Uterus (tissue), 4 donors: ENCODE results near the gene TBC1D2B. TPM values are rescaled to one million over a fixed set of nuclear protein-coding genes. Genes with fewer than 3 reads are reported as not detected.
A peak's percentile ranks its signal among the peaks of the same experiment; 100 is the strongest.
"Not testable (repeated sequence)": the region's sequence is repeated elsewhere in the genome, so short reads cannot be mapped to it uniquely, and the experiment has no call there.

ENCODE experiments used
- DNase-seq, 2 donors: peaks; one replicate each; pipeline ENCODE4 v3.0.0-alpha.2; 2019 to 2020
- H3K27ac ChIP-seq, 2 donors: fragments of 200-600 bp; sonication (generic); 1 replicate in 1 of 2; 2 replicates in 1 of 2; pipeline ENCODE4 v1.5.1; 2016 to 2018
- H3K27me3 ChIP-seq, 2 donors: fragments of 200-600 bp; sonication (generic); one replicate each; pipeline ENCODE4 v1.5.1; 2018 to 2019; ENCODE audit warnings: control low read depth in 1 of 2
- H3K36me3 ChIP-seq, 2 donors: fragments of 200-600 bp; sonication (generic); one replicate each; pipeline ENCODE4 v1.5.1; 2019; ENCODE audit warnings: control low read depth in 1 of 2
- H3K4me1 ChIP-seq, 2 donors: fragments of 200-600 bp; sonication (generic); one replicate each; pipeline ENCODE4 v1.5.1; 2018 to 2019; ENCODE audit warnings: control low read depth in 1 of 2
- H3K4me3 ChIP-seq, 2 donors: fragments of 200-600 bp; sonication (generic); 1 replicate in 1 of 2; 2 replicates in 1 of 2; pipeline ENCODE4 v1.5.1; 2018 to 2019; ENCODE audit warnings: mild to moderate bottlenecking in 1 of 2
- H3K9me3 ChIP-seq, 2 donors: fragments of 200-600 bp; sonication (generic); one replicate each; pipeline ENCODE4 v1.5.1; 2019; ENCODE audit warnings: control low read depth in 1 of 2
- CTCF ChIP-seq, 4 experiments: fragments of 200-600 bp in 2 of 4; fragments of 450-650 bp in 2 of 4; sonication (generic) in 2 of 4; IDR thresholded peaks; one replicate each; pipeline ENCODE4 v1.5.1; 2016 to 2019; ENCODE audit warnings: antibody characterized with exemption in 4 of 4, mild to moderate bottlenecking in 2 of 4, moderate library complexity in 1 of 4
- POLR2A ChIP-seq, 2 donors: fragments of 450-650 bp; IDR thresholded peaks; one replicate each; pipeline ENCODE4 v1.6.1; 2016; ENCODE audit warnings: antibody characterized with exemption in 2 of 2, mild to moderate bottlenecking in 1 of 2, moderate library complexity in 1 of 2
- intact Hi-C: fragments of 100-400 bp; cut with DNase I; formaldehyde crosslinking; loops from one replicate; pipeline ENCODE4 v1.15.1; 2023; ENCODE audit warnings: low total_unique reads
- total RNA-seq, 4 donors: library from RNA; depleted of rRNA in 3 of 4; stranded (reverse); fragments of >200 nt in 3 of 4; gene quantifications; one replicate each; pipeline versions ENCODE4 v1.1.0 to v1.2.4, GENCODE V29; 2014 to 2023
- donor health status: DM: yes; HTN: yes; CAD: no.

Gene TBC1D2B
- total RNA-seq, 4 donors from 2014 or later = 27.7 to 89.0 (median 57.9) TPM

GRCh38 chr15:77999486-77999885 lies 78.0 kb downstream of the TBC1D2B start:
- no peak overlapping the region for H3K27ac ChIP-seq
- H3K27me3 ChIP-seq = no peaks in the 10 kb centered on the region
- no peaks in the 10 kb centered on the region for H3K9me3 ChIP-seq
- TF ChIP-seq CTCF (IDR thresholded peaks at IDR 0.05) = no peak
- no peak for TF ChIP-seq POLR2A (IDR thresholded peaks at IDR 0.05)
- H3K4me3 ChIP-seq = no peak overlapping the region
- H3K36me3 ChIP-seq = no peaks in the 10 kb centered on the region
- H3K4me1 ChIP-seq = peaks cover under 1 to 12% of the 10 kb centered on the region in 2 donors
- intact Hi-C loops = no loop called here
- DNase-seq = no peak

- H3K9me3 ChIP-seq = no peaks in the 10 kb centered on the region
- no peak overlapping the region for H3K4me3 ChIP-seq
- TF ChIP-seq CTCF (IDR thresholded peaks at IDR 0.05) = no peak
- TF ChIP-seq POLR2A (IDR thresholded peaks at IDR 0.05) = no peak
- H3K27ac ChIP-seq = peak overlapping the region in 1 of 2 donors; percentile 36
- H3K27me3 ChIP-seq = no peaks in the 10 kb centered on the region
- no peaks in the 10 kb centered on the region for H3K36me3 ChIP-seq
- DNase-seq = no peak
- intact Hi-C loops = no loop called here
- peaks cover 3 to 9% of the 10 kb centered on the region in 2 donors for H3K4me1 ChIP-seq
Measured at GRCh38 chr15:77998592-77998991, 78.9 kb downstream of the TBC1D2B start.

GRCh38 chr15:77997761-77998554 lies 79.6 kb downstream of the TBC1D2B start:
- H3K4me3 ChIP-seq, H3K9me3 ChIP-seq, H3K36me3 ChIP-seq, DNase-seq, intact Hi-C loops, H3K27me3 ChIP-seq: not testable (repeated sequence)
- Histone ChIP-seq H3K4me1 (peaks cover 0 to 12% of the 10 kb centered on the region in 2 donors), H3K27ac (peak overlapping the region; percentile 18 to 39)

GRCh38 chr15:77997221-77997620 lies 80.3 kb downstream of the TBC1D2B start:
- H3K27me3 ChIP-seq, H3K36me3 ChIP-seq, intact Hi-C loops, H3K4me3 ChIP-seq, DNase-seq, H3K9me3 ChIP-seq: not testable (repeated sequence)
- Histone ChIP-seq H3K4me1 (peaks cover 0 to 12% of the 10 kb centered on the region in 2 donors), H3K27ac (peak overlapping the region; percentile 18 to 39)

- intact Hi-C loops = not testable (repeated sequence)
- H3K27ac ChIP-seq = peak overlapping the region; percentile 28 to 39
Measured at GRCh38 chr15:77996713-77997171, 80.8 kb downstream of the TBC1D2B start.

GRCh38 chr15:77996226-77996625 lies 81.3 kb downstream of the TBC1D2B start:
- DNase-seq = not testable (repeated sequence)

More at GRCh38 chr15:77996713-77997171, 80.8 kb downstream of the TBC1D2B start:
- not testable (repeated sequence) for H3K9me3 ChIP-seq, H3K36me3 ChIP-seq, DNase-seq, H3K27me3 ChIP-seq, H3K4me3 ChIP-seq
- peaks cover 0 to 12% of the 10 kb centered on the region in 2 donors for H3K4me1 ChIP-seq

GRCh38 chr15:77995537-77995918 lies 82.0 kb downstream of the TBC1D2B start:
- H3K36me3 ChIP-seq, H3K27me3 ChIP-seq, intact Hi-C loops, H3K9me3 ChIP-seq, DNase-seq, H3K4me3 ChIP-seq, H3K27ac ChIP-seq: not testable (repeated sequence)
- H3K4me1 ChIP-seq = peaks cover 6 to 17% of the 10 kb centered on the region in 2 donors

More at GRCh38 chr15:77996226-77996625, 81.3 kb downstream of the TBC1D2B start:
- H3K36me3 ChIP-seq, H3K9me3 ChIP-seq, H3K4me3 ChIP-seq, H3K27me3 ChIP-seq, intact Hi-C loops: not testable (repeated sequence)
- Histone ChIP-seq H3K27ac (peak overlapping the region; percentile 28 to 39), H3K4me1 (peaks cover under 1 to 13% of the 10 kb centered on the region in 2 donors)

GRCh38 chr15:77994893-77995536 lies 82.5 kb downstream of the TBC1D2B start:
- H3K9me3 ChIP-seq, intact Hi-C loops: not testable (repeated sequence)
- DNase-seq = peak in 1 of 2 donors; percentile 47

GRCh38 chr15:77993970-77994693 lies 83.4 kb downstream of the TBC1D2B start:
- Histone ChIP-seq H3K27ac (peak overlapping the region; percentile 50 to 70), H3K4me1 (peaks cover 6 to 17% of the 10 kb centered on the region in 2 donors)
- H3K9me3 ChIP-seq, H3K36me3 ChIP-seq, H3K27me3 ChIP-seq, H3K4me3 ChIP-seq, intact Hi-C loops: not testable (repeated sequence)
- DNase-seq = peak; percentile 69 to 78

More at GRCh38 chr15:77994893-77995536, 82.5 kb downstream of the TBC1D2B start:
- Histone ChIP-seq H3K4me1 (peaks cover 6 to 17% of the 10 kb centered on the region in 2 donors), H3K27ac (peak overlapping the region; percentile 38 to 50)
- not testable (repeated sequence) for H3K36me3 ChIP-seq, H3K4me3 ChIP-seq, H3K27me3 ChIP-seq
